ENCODE results near the gene NCOR1.

GRCh38 chr17:16232391-16232790 lies 17.1 kb upstream of the NCOR1 start:
- TF ChIP-seq CBX3 (IDR thresholded peaks at IDR 0.05; ENCODE audit: borderline replicate concordance in 1 of 2, low read length in 2 of 2) = no peak
- no peak for TF ChIP-seq ZMIZ1 (IDR thresholded peaks at IDR 0.05; ENCODE audit: low read depth in 2 of 2, low read length in 2 of 2)
- TF ChIP-seq, protein P1, sequence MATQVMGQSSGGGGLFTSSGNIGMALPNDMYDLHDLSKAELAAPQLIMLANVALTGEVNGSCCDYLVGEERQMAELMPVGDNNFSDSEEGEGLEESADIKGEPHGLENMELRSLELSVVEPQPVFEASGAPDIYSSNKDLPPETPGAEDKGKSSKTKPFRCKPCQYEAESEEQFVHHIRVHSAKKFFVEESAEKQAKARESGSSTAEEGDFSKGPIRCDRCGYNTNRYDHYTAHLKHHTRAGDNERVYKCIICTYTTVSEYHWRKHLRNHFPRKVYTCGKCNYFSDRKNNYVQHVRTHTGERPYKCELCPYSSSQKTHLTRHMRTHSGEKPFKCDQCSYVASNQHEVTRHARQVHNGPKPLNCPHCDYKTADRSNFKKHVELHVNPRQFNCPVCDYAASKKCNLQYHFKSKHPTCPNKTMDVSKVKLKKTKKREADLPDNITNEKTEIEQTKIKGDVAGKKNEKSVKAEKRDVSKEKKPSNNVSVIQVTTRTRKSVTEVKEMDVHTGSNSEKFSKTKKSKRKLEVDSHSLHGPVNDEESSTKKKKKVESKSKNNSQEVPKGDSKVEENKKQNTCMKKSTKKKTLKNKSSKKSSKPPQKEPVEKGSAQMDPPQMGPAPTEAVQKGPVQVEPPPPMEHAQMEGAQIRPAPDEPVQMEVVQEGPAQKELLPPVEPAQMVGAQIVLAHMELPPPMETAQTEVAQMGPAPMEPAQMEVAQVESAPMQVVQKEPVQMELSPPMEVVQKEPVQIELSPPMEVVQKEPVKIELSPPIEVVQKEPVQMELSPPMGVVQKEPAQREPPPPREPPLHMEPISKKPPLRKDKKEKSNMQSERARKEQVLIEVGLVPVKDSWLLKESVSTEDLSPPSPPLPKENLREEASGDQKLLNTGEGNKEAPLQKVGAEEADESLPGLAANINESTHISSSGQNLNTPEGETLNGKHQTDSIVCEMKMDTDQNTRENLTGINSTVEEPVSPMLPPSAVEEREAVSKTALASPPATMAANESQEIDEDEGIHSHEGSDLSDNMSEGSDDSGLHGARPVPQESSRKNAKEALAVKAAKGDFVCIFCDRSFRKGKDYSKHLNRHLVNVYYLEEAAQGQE (IDR thresholded peaks at IDR 0.05; ENCODE audit: borderline replicate concordance) = no peak
- TF ChIP-seq, protein P1 (CRISPR knock-in tag; IDR thresholded peaks at IDR 0.05; ENCODE audit: low read depth) = no peak
- no peak for TF ChIP-seq PCBP1 (IDR thresholded peaks at IDR 0.05; ENCODE audit: low read depth, low read length, poor library complexity, severe bottlenecking)
- no peak for TF ChIP-seq ZNF384 (IDR thresholded peaks at IDR 0.05; ENCODE audit: low read depth, low read length)
- TF ChIP-seq NR1H2 (CRISPR knock-in tag; IDR thresholded peaks at IDR 0.05) = no peak
- TF ChIP-seq, protein P2, sequence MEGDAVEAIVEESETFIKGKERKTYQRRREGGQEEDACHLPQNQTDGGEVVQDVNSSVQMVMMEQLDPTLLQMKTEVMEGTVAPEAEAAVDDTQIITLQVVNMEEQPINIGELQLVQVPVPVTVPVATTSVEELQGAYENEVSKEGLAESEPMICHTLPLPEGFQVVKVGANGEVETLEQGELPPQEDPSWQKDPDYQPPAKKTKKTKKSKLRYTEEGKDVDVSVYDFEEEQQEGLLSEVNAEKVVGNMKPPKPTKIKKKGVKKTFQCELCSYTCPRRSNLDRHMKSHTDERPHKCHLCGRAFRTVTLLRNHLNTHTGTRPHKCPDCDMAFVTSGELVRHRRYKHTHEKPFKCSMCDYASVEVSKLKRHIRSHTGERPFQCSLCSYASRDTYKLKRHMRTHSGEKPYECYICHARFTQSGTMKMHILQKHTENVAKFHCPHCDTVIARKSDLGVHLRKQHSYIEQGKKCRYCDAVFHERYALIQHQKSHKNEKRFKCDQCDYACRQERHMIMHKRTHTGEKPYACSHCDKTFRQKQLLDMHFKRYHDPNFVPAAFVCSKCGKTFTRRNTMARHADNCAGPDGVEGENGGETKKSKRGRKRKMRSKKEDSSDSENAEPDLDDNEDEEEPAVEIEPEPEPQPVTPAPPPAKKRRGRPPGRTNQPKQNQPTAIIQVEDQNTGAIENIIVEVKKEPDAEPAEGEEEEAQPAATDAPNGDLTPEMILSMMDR (IDR thresholded peaks at IDR 0.05 in 2 of 3, conservative IDR thresholded peaks at IDR 0.05 in 1 of 3; ENCODE audit: insufficient read depth in 2 of 3, low read depth in 1 of 3, low read length in 3 of 3) = no peak
